NB4 (cell line): ENCODE measurements around the gene FZR1.

Experiments used
- MYC ChIP-seq: IDR thresholded peaks from 2 replicates; pipeline ENCODE4 v1.6.1; 2011; ENCODE audit warnings: low read depth, low read length
- POLR2A ChIP-seq: IDR thresholded peaks from 2 replicates; pipeline ENCODE4 v1.6.1; 2011; ENCODE audit warnings: mild to moderate bottlenecking; ENCODE audit not compliant: insufficient read length; ENCODE audit errors: extremely low read depth
- TF ChIP-seq, protein P1 (sequence below): IDR thresholded peaks from one replicate; pipeline ENCODE4 v1.5.1; 2012; ENCODE audit warnings: low read depth, low read length

DNA sequence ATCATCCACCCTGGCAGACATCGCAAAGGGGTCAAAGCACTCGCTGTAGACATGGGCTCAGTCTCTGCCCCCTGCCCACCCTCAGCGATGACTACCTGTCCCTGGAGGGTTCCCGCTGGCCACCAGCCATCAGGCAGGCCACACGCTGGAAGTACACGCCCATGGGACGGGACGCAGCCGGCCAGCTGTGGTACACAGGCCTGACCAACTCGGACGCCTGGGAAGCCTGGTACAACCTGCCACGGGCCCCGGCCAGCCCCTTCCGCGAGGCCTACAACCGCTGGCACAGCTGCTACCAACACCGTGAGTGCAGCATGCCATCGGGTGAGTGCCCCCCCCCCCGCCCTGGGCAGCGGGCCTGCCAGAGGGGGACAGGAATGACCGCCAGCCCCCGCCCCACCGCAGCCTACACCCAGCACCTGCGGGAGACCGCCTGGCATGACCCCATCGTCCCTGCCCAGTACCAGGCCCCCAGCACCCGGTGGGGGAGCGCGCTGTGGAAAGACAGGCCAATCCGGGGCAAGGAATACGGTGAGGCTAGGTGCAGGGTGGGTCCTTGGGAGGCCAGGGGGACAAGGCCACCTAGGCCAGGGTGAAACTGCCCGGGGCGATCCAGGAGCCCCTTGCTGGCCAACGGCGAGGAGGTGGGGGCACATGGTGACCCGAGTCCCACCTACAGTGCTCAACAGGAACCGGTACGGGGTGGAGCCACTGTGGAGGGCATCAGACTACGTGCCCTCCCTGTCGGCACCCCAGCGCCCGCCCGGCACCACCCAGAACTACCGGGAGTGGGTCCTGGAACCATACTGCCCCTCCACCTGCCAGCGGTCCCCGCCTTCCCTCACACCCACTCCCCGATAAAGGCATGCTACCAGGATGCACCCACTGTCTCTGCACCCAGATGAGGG is 37.3 kb downstream of the FZR1 start:
- TF ChIP-seq POLR2A, result no peak
- TF ChIP-seq, protein P1, sequence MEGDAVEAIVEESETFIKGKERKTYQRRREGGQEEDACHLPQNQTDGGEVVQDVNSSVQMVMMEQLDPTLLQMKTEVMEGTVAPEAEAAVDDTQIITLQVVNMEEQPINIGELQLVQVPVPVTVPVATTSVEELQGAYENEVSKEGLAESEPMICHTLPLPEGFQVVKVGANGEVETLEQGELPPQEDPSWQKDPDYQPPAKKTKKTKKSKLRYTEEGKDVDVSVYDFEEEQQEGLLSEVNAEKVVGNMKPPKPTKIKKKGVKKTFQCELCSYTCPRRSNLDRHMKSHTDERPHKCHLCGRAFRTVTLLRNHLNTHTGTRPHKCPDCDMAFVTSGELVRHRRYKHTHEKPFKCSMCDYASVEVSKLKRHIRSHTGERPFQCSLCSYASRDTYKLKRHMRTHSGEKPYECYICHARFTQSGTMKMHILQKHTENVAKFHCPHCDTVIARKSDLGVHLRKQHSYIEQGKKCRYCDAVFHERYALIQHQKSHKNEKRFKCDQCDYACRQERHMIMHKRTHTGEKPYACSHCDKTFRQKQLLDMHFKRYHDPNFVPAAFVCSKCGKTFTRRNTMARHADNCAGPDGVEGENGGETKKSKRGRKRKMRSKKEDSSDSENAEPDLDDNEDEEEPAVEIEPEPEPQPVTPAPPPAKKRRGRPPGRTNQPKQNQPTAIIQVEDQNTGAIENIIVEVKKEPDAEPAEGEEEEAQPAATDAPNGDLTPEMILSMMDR, result no peak
- TF ChIP-seq MYC, result no peak
